Spleen (tissue), 7 donors: ENCODE data around the gene ALDH2.

Source experiments
- CTCF ChIP-seq, 11 experiments: fragments of 200-600 bp in 7 of 11; fragments of 450-650 bp in 4 of 11; sonication (generic) in 4 of 11; IDR thresholded peaks in 8 of 11; conservative IDR thresholded peaks in 3 of 11; 1 replicate in 7 of 11; 2 replicates in 4 of 11; pipeline versions ENCODE4 v1.4.0 to v1.8.0; 2016 to 2021; ENCODE audit warnings: antibody characterized with exemption in 11 of 11, inconsistent platforms in 4 of 11, mild to moderate bottlenecking in 1 of 11
- POLR2AphosphoS5 ChIP-seq, 3 donors: sonication (generic); formaldehyde crosslinking; IDR thresholded peaks; one replicate each; pipeline ENCODE4 v1.5.1; 2017; ENCODE audit warnings: antibody characterized with exemption in 3 of 3
- donor health status: DM: no; HTN: no; CAD: no; lungs with moderate emphysema.
- donor health status: DM: no; HTN: no; CAD: no.
- donor health status: DM: no; HTN: no; CAD: no.

- no peak for TF ChIP-seq CTCF (IDR thresholded peaks at IDR 0.05 in 8 of 11, conservative IDR thresholded peaks at IDR 0.05 in 3 of 11)
- peak in 2 of 3 donors; percentile 62 to 71 for TF ChIP-seq POLR2AphosphoS5 (IDR thresholded peaks at IDR 0.05)
Observed at GRCh38 chr12:111757361-111758119, 9.2 kb upstream of the ALDH2 start.
